ENCODE results near the gene TEX22.

Gene TEX22

GRCh38 chr14:105446971-105447370 lies 48.6 kb downstream of the TEX22 start:
- no peak for DNase-seq (ENCODE audit: low read depth)
- H3K4me3 ChIP-seq (ENCODE audit: low read depth, low read length): no peak overlapping the region
- no peak for TF ChIP-seq CTCF (IDR thresholded peaks at IDR 0.05; ENCODE audit: insufficient read depth, low read depth, low read length, missing control alignments)

- DNase-seq (ENCODE audit: low read depth): no peak
- no peak for TF ChIP-seq CTCF (IDR thresholded peaks at IDR 0.05; ENCODE audit: insufficient read depth, low read depth, low read length, missing control alignments)
- H3K4me3 ChIP-seq (ENCODE audit: low read depth, low read length): no peak overlapping the region
These were observed 49.6 kb downstream of the TEX22 start for GRCh38 chr14:105447651-105448640.

- TF ChIP-seq CTCF (IDR thresholded peaks at IDR 0.05; ENCODE audit: insufficient read depth, low read depth, low read length, missing control alignments): peak; percentile 87
- peak; percentile 70 for DNase-seq (ENCODE audit: low read depth)
These were observed 50.4 kb downstream of the TEX22 start for GRCh38 chr14:105448706-105449111.

GRCh38 chr14:105449276-105450122 lies 51.2 kb downstream of the TEX22 start:
- TF ChIP-seq CTCF (IDR thresholded peaks at IDR 0.05; ENCODE audit: insufficient read depth, low read depth, low read length, missing control alignments): no peak
- no peak for DNase-seq (ENCODE audit: low read depth)
- H3K4me3 ChIP-seq (ENCODE audit: low read depth, low read length): no peak overlapping the region

More at GRCh38 chr14:105448706-105449111, 50.4 kb downstream of the TEX22 start:
- H3K4me3 ChIP-seq (ENCODE audit: low read depth, low read length): no peak overlapping the region

- no peak overlapping the region for H3K4me3 ChIP-seq (ENCODE audit: low read depth, low read length)
- no peak for DNase-seq (ENCODE audit: low read depth)
- no peak for TF ChIP-seq CTCF (IDR thresholded peaks at IDR 0.05; ENCODE audit: insufficient read depth, low read depth, low read length, missing control alignments)
These were observed 51.8 kb downstream of the TEX22 start for GRCh38 chr14:105450123-105450505.

GRCh38 chr14:105450864-105451720 lies 52.8 kb downstream of the TEX22 start:
- no peak for DNase-seq (ENCODE audit: low read depth)
- no peak overlapping the region for H3K4me3 ChIP-seq (ENCODE audit: low read depth, low read length)
- no peak for TF ChIP-seq CTCF (IDR thresholded peaks at IDR 0.05; ENCODE audit: insufficient read depth, low read depth, low read length, missing control alignments)

All from GM12865 (cell line).